ENCODE data around the gene CDHR3. TPM values are rescaled to one million over a fixed set of nuclear protein-coding genes. Genes with fewer than 3 reads are reported as not detected.
A peak's percentile ranks its signal among the peaks of the same experiment; 100 is the strongest.

Gene CDHR3
- total and polyA plus RNA-seq, 9 of the 15 experiments (the other 6 are each of a cell fraction or from before 2014, with no cell fraction given) = 0.03 to 0.66 (median 0.24) TPM; not detected in 1

DNA sequence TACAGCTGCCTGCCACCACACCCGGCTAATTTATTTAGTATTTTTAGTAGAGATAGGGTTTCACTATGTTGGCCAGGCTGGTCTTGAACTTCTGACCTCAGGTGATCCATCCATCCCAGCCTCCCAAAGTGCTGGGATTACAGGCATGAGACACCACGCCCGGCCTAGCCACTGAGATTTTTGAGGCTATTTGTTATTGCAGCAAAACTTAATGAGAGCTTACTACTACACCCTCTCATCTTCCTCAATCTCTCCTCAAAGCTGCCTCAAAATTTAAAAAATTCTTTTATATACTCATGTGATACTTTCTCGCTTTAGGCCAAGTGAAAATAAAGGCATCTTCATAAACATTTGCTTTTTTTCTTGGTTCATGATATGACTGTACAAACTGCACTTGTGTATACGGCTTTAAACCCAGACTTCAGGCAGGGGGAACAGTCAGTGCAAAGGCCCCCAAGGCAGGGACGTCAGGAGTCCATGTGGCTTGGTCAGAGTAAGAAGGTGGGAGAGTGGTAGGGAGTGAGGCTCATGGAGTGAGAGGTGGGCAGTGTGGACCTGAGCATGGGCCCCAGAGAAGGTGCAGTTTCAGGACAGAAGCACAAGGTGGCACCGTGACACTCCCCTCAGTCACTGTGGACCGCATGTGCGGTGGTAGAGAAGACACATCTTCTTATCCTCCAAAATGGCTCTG is 93.6 kb downstream of the CDHR3 start (continued):
- TF ChIP-seq ZNF282 (CRISPR knock-in tag; IDR thresholded peaks at IDR 0.05) (no peak), MEIS2 (IDR thresholded peaks at IDR 0.05; ENCODE audit: partially characterized antibody) (no peak), CC2D1A (IDR thresholded peaks at IDR 0.05) (peak; percentile 86; the same call in 1 of the 2 replicates), RREB1 (CRISPR knock-in tag; IDR thresholded peaks at IDR 0.05) (no peak)

Data from K562 (cell line).